ENCODE results near the gene NRF1.

NRF1 gene

DNA sequence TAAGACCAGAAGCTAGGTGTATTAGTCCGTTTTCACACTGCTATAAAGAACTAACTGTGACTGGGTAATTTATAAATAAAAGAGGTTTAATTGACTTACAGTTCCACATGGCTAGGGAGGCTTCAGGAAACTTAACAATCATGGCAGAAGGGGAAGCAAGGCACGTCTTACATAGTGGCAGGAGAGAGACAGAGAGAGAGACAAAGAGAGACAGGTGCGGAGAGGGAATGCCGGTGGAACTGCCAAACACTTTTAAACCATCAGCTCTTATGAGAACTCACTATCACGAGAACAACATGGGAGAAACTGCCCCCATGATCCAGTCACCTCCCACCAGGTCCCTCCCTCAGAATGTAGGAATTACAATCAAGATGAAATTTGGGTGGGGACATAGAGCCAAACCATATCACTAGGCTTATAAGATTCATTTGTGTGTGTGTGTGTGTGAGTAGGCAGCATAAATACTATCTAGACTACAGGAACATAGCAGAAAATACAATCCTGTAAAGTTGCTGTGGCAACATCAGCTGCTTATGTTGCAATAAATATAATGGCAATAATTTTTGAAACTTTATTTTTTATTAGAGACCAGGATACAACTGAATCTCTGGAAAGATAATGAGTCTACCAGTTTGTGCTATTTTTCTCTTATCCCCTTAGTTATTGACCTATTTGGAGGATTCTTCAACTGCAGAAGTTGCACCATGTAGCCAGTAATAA is 77.1 kb downstream of the NRF1 start:
- DNase-seq = no peak

DNA sequence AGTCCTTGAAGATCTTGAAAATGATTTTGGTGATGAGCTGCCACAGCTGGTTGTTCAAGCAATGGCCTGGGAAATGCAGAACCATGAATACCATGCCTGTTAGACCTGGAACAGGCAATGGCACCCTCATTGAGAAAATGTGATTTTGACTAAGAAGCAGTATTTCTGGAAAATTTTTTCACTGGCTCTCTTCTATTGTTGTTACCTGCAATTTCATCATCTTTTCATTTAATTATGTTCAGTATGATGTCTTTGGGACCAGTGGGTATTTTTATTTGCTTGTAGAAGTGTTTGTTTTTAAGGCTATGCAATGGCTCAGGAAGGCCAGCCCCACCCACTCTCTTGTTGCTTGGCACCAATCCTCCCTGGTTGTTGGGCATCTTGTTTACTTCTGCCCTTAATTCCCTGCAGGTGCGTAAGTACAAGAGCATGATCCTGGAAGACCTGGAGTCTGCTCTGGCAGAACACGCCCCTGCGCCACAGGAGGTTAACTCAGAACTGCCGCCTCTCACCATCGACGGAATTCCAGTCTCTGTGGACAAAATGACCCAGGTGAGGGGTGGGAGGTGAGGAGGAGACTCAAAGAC is 78.6 kb downstream of the NRF1 start:
- DNase-seq = no peak

DNA sequence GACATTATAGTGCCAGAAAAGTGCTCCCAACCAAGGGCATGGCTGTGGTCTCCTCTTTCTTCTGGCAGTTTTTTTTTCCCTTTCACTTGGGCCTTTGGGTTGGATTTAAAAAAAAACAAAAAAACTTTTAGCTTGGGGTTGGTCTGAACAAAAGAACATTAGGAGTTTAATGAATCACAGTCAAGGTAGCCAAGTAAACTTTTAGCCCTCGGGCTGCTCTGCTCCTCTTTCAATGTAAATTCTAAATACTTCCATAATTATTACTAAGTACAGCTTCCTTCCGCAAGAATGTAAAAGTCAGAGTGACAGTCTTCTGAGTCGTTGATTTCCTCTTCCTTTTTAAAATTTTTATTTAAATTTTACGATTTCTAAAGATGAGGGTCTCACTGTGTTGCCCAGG is 79.2 kb downstream of the NRF1 start:
- DNase-seq = no peak

DNA sequence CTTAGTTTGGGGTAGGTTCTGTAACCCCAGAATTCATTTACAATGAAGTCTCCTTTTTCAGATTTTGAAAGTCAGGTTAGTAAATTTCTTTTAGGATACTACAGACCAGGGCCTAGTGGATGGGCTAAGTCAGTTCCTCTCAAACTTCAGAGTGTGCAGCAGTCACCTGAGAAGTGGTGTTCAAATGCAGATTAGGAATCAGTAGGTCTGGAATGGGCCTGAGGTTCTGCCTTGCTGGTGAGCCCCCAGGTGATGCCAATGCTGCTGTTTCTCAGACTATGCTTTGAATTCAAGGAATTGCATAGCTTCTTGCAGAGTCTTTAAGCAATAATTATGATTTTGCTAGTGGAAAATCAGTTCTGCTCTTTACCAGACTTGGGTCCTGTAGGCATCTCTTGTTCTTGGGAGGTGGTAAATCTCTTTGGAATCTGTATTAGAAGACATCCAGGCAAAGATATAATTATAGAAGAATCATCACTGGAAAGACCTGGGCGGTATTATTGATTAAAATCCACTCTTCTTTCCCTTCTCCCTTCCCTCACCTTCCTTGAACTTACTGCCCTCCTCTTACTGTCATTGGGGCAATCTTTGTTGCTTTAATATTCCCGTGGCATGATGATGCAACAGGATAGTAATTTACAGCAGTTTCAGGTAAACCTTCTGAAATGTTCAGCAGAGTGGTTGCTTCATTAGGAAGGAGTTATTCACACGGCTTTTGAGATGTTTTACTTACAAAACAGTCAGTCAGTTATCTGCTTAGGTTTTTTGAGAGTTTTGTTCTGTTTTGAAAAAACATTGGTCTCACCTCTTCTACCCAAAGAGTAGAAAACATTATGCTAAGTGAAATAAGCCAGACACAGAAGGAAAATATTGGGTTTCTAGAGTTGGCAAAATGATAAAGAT is 87.2 kb downstream of the NRF1 start:
- DNase-seq = no peak

DNA sequence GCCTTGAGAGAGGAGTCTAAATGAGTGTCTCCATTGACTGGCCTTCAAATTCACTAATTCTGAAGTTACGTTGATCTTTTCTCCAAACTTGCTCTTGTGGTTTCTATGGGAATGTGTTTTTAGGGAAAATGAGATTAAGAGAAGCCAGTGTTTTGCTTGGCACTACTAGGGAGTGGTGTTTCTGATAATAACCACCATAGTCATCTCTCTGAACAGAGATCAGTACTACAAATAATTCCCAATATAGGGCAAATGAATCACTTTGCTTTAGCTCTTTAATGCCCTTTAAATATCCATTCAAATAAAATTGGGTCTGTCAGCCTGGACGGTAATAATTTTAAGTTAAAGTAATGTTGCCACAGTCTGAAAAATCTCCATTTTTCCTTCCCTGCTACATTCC is 90.8 kb downstream of the NRF1 start:
- DNase-seq = no peak

DNA sequence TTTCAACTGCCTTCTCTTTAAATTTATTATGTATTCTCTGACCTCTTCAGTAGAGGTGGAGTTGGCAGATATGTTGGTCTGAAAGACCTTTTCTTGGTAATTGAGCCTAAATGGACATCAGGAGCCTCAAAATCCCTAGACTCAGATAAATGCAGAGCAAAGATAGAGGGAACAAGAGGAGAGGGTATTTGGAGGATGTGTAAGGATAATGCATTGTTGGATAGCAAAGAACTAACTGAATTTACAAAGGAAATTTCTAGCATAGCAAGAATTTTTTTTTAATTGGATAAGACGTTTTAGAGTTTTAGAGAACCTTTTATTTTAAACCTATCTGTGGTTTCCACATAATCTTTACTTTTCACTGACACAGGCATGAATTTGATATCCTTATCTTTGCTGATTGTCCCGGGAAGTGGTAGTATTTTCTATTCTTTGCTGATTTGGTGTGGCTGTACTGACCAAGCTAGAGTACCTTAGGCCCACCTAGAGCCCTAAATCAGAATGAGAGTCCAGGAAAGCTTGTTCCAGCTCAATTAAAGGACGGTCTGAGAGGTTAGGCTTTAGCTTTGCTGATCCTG is 91.3 kb downstream of the NRF1 start:
- no peak for DNase-seq

DNA sequence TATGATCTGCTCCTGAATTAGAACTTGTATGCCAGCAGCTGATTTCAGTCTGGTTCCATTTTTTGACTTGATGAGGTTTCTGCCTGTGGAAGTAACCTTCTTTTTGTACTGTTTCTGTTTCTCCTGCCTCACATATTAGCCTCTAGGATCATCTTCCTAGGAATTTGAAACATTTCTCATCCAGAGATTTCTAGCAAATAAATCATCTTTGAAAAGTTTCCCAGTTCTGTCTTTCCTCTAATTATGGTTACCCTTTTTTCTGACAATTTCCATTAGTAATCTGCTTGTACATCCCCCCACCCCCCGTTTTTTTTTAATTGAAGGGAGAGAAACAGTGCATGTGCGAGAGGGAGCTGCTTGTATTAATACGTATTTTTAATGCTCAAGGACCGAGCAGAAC is 92.2 kb downstream of the NRF1 start:
- DNase-seq = no peak

DNA sequence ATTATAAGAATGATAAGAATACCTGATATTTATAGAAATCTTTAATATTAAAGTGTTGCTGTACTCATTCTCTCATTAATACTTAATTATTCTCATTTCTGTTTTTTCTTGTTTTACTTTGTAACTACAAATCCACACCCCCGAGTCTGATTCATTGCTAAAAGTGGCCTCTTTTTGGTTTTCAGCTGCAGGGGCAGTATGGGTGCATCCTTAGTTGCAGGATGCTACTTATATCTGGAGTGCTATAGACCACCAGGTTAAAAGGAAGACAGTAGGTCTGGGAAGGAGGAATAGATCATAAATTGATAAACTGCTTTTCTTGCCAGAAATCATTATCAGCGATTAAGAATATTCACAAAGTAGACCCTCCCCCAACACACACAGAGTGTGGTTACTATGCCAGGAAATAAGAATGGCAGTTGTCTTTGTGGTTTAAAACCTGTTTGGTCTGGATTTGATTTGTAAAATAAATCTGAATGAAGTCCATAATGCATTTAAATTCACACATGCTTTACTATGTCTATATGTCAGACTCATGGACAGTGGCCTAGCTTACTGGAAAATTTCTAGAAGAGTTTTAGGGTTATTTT is 96.5 kb downstream of the NRF1 start:
- DNase-seq = no peak

DNA sequence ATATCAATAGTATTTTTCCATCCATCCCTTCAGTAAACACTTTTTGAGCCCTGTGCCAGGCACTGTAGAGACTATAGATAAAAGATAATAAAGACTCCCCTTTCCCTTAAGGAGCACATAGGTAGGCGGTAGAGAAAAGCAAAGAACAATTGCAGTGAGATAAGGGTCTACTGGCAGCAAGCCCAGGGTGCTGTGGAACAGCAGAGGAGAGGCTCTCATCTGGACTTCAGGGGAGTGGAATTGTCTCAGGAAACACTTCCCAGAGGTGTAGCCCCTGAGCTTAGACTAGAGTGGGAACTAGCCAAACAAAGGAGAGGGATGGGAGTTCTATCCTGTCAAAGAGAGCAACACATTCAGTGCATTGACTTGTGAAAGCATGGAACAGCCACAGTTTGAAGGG is 102.0 kb downstream of the NRF1 start:
- no peak for DNase-seq

DNA sequence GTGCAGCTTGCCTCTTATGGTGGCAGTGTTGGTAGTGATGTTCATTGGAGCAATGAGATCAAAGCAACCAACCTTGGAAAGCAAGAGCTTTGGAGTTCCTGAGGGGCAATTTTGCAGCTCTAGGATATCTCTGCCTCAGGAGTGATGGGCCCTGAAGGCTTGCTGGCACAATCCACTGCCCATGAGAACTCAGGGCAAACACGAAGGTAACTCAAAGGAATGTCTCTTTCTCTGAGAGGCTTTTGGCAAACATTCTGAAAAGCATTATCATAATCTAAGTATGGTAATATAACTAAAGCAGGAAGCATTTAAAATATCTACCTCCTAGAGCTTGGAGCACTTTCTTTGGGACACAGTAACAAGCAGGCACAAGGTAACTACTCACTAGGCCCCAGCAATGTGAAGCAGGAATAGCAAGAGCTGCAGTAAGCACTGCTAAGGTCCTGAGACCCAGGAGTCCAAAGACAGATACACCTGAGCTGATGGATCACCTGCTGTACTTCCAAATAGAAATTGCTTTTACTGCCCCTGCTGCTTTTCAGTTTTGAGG is 103.1 kb downstream of the NRF1 start:
- no peak for DNase-seq

DNA sequence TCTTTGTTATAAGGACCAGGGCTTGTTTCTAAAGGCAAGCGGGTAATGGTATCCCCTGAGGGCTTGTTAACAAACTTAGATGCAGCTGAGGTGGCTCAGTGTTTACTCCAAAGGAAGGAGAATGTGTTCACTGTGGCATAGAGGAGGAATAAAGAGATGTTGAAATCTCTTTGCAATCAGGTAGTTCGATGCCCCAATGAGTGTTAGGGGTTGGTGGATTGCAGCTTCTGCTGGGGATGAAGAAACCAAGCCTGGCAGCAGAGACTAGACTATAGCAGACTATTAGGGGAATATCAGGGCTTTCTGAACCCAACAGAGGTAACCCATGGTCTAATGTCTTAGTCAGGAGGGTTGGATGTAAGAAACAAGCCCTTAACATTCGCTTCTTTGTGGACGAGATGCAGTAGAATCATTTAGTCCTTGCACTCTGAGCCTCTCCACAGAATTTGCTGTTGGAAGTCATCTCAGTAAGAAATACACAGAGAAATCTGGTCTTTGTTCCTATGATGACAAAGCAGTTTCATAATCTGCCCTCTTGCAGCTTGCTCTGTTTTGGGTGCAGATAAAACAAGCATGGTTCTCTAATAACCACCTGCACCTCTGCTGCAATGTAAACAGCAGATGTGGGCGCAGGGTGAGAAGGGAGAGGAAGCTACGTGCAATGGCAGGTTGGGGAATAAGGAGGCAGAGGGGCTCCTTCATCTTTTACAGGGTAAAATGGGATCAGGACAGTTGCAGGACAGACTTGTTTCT is 108.6 kb downstream of the NRF1 start:
- no peak for DNase-seq

DNA sequence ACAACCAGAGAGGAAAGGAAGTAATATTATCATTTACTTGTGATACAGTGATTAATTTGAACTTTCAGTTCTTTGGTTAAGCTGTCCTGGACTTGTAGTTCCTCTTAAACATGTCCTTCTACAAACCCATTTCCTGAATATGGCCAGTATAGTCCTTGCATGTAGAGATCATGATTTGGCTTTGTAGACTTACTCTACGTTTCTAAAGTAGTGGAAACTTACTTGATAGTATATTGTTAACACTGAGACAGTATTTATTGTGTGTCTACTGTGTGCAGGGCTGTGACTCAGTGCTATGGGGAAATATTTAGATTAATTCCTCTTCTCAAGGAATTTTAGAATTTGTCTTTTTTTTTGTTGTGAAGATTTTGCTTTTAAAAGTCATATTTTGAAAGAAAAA is 109.5 kb downstream of the NRF1 start:
- no peak for DNase-seq

DNA sequence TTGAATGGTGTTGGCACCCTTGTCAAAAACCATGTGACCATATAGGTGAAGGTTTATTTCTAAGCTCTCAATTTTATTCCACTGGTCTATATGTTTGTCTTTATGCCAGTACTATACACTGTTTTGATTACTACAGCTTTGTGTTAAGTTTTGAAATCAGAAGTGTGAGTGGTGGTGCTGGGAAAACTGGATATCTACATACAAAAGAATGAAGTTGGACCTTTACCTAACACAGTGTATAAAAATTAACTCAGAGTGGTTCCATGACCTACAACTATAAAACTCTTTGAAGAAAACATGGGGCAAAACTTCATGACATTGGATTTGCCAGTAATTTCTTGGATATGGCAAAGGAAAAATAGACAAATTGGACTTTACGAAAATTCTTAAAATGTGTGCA is 112.2 kb downstream of the NRF1 start:
- DNase-seq = no peak

DNA sequence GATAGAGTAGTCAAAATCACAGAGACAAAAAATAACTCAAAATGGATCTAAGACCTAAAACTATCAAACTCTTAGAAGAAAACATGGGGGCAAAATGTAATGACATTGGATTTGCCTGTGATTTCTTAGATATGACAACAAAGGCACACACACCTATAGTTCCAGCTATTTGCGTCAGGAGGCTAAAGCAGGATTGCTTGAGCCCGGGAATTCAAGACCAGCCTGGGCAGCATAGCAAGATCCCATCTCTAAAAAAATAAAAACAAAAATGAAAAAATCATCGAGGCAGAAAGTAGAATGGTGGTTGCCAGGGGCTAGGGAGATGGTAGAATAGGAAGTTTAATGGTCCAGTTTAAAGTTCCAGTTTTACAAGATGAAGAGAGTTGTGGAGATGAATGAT is 113.3 kb downstream of the NRF1 start:
- no peak for DNase-seq

DNA sequence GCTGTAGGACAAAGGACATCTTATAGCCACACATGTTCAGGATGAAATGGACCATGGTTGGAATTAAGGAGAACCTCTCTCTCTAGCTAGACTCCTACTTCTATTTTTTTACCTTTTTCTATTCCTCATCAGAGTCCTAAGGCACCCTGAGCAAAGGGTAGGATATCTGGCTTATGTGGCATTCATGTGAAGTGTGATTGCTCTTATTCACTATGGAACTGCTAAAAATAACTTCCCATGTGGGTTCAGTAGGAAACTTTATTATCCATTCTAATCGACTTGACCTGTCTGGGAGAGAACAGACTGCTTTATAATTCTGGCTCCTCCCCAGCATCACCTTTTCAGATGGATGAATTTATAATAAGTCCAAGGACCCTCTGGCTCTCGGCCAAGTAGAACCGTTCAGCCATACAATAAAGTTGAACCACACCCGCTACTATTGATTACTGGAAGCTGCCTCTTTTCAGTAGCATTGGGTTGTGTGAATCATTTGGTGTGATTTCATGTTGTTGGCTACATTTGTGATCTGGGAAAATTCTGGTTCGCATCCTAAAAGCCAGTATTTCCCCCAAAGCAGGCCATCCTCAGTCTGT is 117.5 kb downstream of the NRF1 start:
- no peak for DNase-seq

DNA sequence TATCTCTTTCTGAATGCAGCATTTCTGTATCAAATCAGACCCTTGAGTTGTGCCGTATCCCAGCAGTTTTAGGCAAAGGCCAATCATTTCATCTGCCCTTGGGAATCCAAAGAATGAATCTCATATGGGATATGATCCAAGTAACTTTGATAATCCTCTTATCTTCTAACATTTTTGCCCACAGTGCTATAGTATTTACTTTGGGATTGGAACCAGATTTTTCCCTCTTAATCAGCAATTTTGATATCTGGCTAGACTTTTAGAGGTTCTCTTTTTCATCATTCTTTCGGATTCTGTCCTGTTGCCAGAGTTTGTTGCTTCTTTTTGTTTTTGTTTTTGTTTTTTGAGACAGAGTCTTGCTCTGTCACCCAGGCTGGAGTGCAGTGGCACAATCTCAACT is 118.0 kb downstream of the NRF1 start:
- DNase-seq = no peak

DNA sequence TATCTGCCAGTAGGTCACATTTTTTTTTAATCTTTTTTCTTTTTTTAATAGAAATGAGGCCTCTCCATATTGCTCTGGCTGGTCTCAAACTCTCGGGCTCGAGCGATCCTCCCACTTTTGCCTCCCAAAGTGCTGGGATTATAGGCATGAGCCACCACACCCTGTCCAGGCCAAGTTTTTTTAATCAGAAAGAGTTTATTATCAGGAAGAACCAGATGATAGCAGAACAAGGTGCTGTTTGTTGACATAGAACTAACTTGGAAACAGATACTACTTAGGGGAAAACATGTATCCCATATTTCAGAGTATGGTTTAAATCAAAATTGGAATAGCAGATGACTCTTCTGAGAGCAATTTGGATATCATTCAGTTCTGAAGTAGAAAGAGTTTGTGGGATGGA is 118.6 kb downstream of the NRF1 start:
- no peak for DNase-seq

DNA sequence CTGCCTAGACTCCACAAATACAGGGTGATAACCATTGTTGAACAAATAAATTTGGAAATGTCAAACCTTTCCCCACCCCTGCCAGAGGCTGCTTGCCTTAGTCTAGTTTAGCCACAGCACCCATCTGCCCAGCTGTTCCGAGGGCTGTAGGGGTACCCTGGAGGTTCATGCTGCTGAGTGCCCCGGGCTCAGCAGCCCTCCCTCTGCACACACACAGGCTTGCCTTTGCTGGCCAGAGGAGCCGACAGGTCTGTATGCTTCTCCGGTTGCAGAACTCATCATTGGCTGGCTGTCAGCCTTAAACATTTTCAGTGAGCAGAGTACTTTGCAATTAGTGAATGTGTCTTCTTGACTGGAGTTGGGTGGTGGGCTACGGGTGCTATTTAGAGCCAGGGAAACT is 122.9 kb downstream of the NRF1 start:
- no peak for DNase-seq

DNA sequence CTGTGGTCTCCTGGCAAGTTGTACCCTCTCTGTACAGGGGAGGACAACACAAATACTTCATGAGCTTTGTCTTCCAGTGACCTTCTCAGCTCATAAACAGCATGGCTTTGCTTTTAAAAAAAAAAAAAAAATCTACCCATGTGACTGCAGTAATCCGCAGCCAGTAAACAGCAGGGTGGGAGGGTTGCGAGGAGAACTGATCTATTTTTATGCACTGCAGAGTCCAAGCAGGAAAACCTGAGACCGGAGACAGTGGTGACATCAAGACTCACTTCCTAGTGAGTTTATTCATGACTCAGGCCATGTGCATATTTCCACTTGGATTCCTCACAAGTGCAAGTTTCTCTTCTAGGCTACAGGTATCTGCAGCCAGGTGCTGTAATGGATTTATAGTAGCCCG is 127.9 kb downstream of the NRF1 start:
- no peak for DNase-seq

DNA sequence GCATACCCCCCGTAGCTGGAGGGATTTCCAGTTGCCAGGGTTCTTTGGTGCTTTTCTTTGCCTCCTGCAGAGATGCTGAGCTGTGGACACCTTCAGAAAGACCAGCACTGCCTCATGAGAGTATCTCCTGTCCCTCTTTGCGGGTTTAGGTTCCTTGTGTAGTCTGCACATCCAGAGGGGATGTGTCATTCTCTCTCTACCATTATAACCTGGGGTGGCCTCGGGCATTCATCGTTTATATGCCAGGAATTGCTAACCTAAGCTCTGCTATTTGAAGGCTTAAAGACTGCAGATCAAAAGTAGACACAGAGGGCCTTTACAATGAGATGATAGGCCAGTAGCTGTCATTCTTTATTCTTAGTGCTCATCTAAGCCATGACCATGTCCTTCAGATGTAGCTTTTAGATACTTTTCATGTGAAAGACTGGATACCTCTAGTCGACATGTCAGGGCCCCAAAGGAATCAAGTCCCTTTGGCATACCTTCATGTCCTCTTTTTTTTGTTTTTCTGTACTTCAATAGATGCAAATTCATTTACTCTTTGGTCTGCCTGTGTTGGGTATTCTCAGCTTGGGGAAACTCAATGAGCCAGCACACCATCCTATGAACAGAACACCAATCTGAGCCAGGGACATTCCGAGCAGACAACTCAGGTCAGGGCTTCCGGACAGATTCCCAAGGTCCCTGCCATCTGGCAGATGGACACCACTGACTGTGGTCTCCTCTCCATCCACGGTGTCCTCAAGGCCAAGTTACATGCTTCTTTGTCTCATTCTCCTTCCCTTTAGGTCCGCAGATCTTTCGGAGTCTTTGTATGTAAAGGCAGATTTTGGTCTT is 129.3 kb downstream of the NRF1 start:
- DNase-seq = no peak

DNA sequence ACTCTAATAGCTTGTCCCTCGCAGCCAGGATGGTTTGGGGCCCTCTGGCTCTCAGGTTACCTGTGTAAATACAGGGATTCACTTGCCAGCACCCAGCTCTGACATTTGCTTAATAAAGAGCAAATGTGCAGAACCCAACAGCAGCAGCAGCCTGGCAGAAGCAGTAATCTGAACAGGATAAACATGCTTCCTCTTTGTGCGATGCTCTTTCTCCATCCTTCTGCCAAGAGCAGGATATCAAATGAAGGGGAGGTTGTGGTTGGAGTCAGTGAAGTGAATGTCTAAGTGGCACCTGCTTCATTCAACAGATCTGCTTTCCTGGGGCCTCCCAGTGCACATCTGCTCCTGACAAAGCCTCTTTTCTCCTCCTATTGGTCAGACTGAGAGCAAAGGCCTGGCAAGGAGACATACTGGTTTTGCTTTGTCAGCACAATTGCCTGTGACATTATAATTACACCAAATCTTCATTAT is 130.3 kb downstream of the NRF1 start:
- DNase-seq = no peak
